ENCODE results near the gene CYP4V2. TPM values are rescaled to one million over a fixed set of nuclear protein-coding genes. Genes with fewer than 3 reads are reported as not detected.
A peak's percentile ranks its signal among the peaks of the same experiment; 100 is the strongest.

CYP4V2 gene
- polyA plus RNA-seq, 1 donor from 2014 or later: 5.6 TPM

DNA sequence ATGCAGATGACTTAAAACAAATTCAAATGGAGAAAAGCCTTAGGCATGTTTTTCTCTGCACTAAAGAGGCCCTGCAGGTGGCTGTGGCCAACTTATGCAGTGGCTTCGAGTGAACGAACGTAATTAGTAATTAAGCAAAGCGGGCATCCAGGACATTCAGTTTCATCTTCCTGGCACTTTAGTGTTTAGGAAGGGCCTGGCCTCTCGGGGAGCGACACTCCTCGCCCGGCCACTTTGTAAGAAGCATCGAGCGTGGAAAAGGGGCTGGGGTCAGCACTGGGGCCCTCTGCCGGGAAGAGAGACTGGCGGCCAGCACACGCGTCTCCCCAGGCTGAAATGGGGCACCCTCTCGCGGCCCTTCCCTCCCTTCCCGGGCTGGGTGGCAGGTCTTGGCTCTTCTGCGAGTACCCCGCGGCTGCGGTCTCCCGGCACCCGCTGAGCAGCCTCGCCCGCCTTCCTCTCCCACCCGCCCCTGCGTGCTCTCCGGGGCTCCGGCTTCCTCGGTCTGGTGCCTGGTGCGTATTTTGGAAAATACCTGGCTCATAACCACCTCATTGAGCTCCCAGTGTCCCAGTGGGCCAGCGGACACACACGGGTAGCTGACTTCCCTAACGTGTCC lies 677 bp upstream of the CYP4V2 start:
- Histone ChIP-seq H3K27ac (ENCODE audit: low read length) (peak overlapping the region; percentile 74), H3K9ac (ENCODE audit: low read length) (peak overlapping the region; percentile 78), H3K27me3 (ENCODE audit: insufficient read depth, low read depth, low read length) (no peaks in the 10 kb centered on the region), H3F3A (ENCODE audit: insufficient read depth, low read length, poor library complexity, severe bottlenecking) (peaks cover 5% of the 10 kb centered on the region), H3K79me2 (replicated peaks; ENCODE audit: insufficient read depth, low read length) (no peaks in the 10 kb centered on the region), H3K9me3 (ENCODE audit: low read length) (no peaks in the 10 kb centered on the region), H3K4me2 (ENCODE audit: low read length) (peak overlapping the region; percentile 83), H4K20me1 (ENCODE audit: insufficient read depth) (no peaks in the 10 kb centered on the region), H3K4me3 (ENCODE audit: low read length) (peak overlapping the region; percentile 84), H3K36me3 (ENCODE audit: insufficient read depth, low read length) (no peaks in the 10 kb centered on the region), H3K9me2 (ENCODE audit: insufficient read depth, low read length) (no peaks in the 10 kb centered on the region), H2AFZ (ENCODE audit: low read depth, low read length) (peak overlapping the region; percentile 65)
- peak; percentile 16 for TF ChIP-seq RAD21 (conservative IDR thresholded peaks at IDR 0.05)
- peak; percentile 36 for TF ChIP-seq CTCF (IDR thresholded peaks at IDR 0.05; ENCODE audit: poor library complexity, severe bottlenecking)
- TF ChIP-seq EZH2 (IDR thresholded peaks at IDR 0.05; ENCODE audit: borderline replicate concordance, insufficient read depth, low read length, poor library complexity, severe bottlenecking): no peak

GRCh38 chr4:186192066-186192612 lies 772 bp downstream of the CYP4V2 start:
- Histone ChIP-seq H2AFZ (ENCODE audit: low read depth, low read length) (peak overlapping the region; percentile 34), H3K4me3 (ENCODE audit: low read length) (peak overlapping the region; percentile 84), H3K79me2 (replicated peaks; ENCODE audit: insufficient read depth, low read length) (no peaks in the 10 kb centered on the region), H4K20me1 (ENCODE audit: insufficient read depth) (no peaks in the 10 kb centered on the region), H3K9ac (ENCODE audit: low read length) (peak overlapping the region; percentile 78), H3F3A (ENCODE audit: insufficient read depth, low read length, poor library complexity, severe bottlenecking) (peaks cover 5% of the 10 kb centered on the region), H3K9me3 (ENCODE audit: low read length) (no peaks in the 10 kb centered on the region), H3K9me2 (ENCODE audit: insufficient read depth, low read length) (no peaks in the 10 kb centered on the region), H3K27ac (ENCODE audit: low read length) (peak overlapping the region; percentile 74), H3K27me3 (ENCODE audit: insufficient read depth, low read depth, low read length) (no peaks in the 10 kb centered on the region), H3K36me3 (ENCODE audit: insufficient read depth, low read length) (no peaks in the 10 kb centered on the region), H3K4me2 (ENCODE audit: low read length) (peak overlapping the region; percentile 40)
- TF ChIP-seq RAD21 (conservative IDR thresholded peaks at IDR 0.05) (no peak), MXI1 (conservative IDR thresholded peaks at IDR 0.05; ENCODE audit: poor library complexity, severe bottlenecking) (no peak), SMC3 (conservative IDR thresholded peaks at IDR 0.05; ENCODE audit: poor library complexity) (no peak), CTCF (IDR thresholded peaks at IDR 0.05; ENCODE audit: poor library complexity, severe bottlenecking) (no peak), POLR2AphosphoS5 (IDR thresholded peaks at IDR 0.05) (no peak), TAF1 (IDR thresholded peaks at IDR 0.05; ENCODE audit: low read depth) (peak; percentile 31)
- TF ChIP-seq, protein P1, sequence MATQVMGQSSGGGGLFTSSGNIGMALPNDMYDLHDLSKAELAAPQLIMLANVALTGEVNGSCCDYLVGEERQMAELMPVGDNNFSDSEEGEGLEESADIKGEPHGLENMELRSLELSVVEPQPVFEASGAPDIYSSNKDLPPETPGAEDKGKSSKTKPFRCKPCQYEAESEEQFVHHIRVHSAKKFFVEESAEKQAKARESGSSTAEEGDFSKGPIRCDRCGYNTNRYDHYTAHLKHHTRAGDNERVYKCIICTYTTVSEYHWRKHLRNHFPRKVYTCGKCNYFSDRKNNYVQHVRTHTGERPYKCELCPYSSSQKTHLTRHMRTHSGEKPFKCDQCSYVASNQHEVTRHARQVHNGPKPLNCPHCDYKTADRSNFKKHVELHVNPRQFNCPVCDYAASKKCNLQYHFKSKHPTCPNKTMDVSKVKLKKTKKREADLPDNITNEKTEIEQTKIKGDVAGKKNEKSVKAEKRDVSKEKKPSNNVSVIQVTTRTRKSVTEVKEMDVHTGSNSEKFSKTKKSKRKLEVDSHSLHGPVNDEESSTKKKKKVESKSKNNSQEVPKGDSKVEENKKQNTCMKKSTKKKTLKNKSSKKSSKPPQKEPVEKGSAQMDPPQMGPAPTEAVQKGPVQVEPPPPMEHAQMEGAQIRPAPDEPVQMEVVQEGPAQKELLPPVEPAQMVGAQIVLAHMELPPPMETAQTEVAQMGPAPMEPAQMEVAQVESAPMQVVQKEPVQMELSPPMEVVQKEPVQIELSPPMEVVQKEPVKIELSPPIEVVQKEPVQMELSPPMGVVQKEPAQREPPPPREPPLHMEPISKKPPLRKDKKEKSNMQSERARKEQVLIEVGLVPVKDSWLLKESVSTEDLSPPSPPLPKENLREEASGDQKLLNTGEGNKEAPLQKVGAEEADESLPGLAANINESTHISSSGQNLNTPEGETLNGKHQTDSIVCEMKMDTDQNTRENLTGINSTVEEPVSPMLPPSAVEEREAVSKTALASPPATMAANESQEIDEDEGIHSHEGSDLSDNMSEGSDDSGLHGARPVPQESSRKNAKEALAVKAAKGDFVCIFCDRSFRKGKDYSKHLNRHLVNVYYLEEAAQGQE (IDR thresholded peaks at IDR 0.05; ENCODE audit: borderline replicate concordance): no peak
